Transverse colon (tissue), 4 donors: ENCODE data around the gene BCL11B. TPM values are rescaled to one million over a fixed set of nuclear protein-coding genes. Genes with fewer than 3 reads are reported as not detected.
A peak's percentile ranks its signal among the peaks of the same experiment; 100 is the strongest.

ENCODE experiments used
- DNase-seq: peaks from one replicate; pipeline ENCODE4 v3.0.0-alpha.2; 2019
- H3K27ac ChIP-seq, 4 donors: fragments of 200-600 bp; sonication (generic); 2 replicates each; pipeline ENCODE4 v1.5.1; 2016 to 2018; ENCODE audit warnings: inconsistent platforms in 4 of 4
- H3K27me3 ChIP-seq: fragments of 200-600 bp; sonication (generic); 2 replicates; pipeline ENCODE4 v1.5.1; 2017; ENCODE audit warnings: inconsistent platforms
- H3K36me3 ChIP-seq, 4 donors: fragments of 200-600 bp; sonication (generic); 2 replicates each; pipeline ENCODE4 v1.5.1; 2017 to 2019; ENCODE audit warnings: inconsistent platforms in 4 of 4
- H3K4me1 ChIP-seq, 4 donors: fragments of 200-600 bp; sonication (generic); 2 replicates each; pipeline ENCODE4 v1.5.1; 2017 to 2020; ENCODE audit warnings: inconsistent platforms in 4 of 4
- H3K4me3 ChIP-seq, 4 donors: fragments of 200-600 bp; sonication (generic); 1 replicate in 1 of 4; 2 replicates in 3 of 4; pipeline versions ENCODE4 v1.5.1 to v1.6.1; 2017 to 2019; ENCODE audit warnings: inconsistent platforms in 4 of 4
- H3K9me3 ChIP-seq, 2 donors: fragments of 200-600 bp; sonication (generic); 2 replicates each; pipeline ENCODE4 v1.5.1; 2017 to 2019; ENCODE audit warnings: inconsistent platforms in 2 of 2
- CTCF ChIP-seq, 5 experiments: fragments of 200-600 bp in 3 of 5; fragments of 450-650 bp in 2 of 5; sonication (generic) in 3 of 5; IDR thresholded peaks; 1 replicate in 2 of 5; 2 replicates in 3 of 5; pipeline ENCODE4 v1.5.1; 2016 to 2017; ENCODE audit warnings: antibody characterized with exemption in 5 of 5, inconsistent platforms in 3 of 5, mild to moderate bottlenecking in 2 of 5, moderate library complexity in 1 of 5
- EP300 ChIP-seq: sonication (generic); formaldehyde crosslinking; IDR thresholded peaks from one replicate; pipeline ENCODE4 v1.6.1; 2017; ENCODE audit warnings: antibody characterized with exemption, low read depth
- POLR2A ChIP-seq: fragments of 450-650 bp; IDR thresholded peaks from one replicate; pipeline ENCODE4 v1.6.1; 2016; ENCODE audit warnings: antibody characterized with exemption, mild to moderate bottlenecking, moderate library complexity
- POLR2AphosphoS5 ChIP-seq, 3 donors: sonication (generic); formaldehyde crosslinking; IDR thresholded peaks; one replicate each; pipeline ENCODE4 v1.6.1; 2016; ENCODE audit warnings: antibody characterized with exemption in 3 of 3
- WGBS, 2 donors: methylation state at CpG; one replicate each; pipeline ENCODE4 v1.1.5; 2018; ENCODE audit warnings: low coverage in 1 of 2; 5-methylcytosine and 5-hydroxymethylcytosine counted together
- in situ Hi-C, 4 donors: fragments of 200-750 bp; cut with MboI; loops; one replicate each; pipeline versions ENCODE4 v1.15.0 to v1.15.1; 2017; ENCODE audit warnings: low sequenced_read_pairs in 3 of 4, low pct_ligation_motif_present in 1 of 4, low pct_unique_long_range_greater_than_20kb in 1 of 4
- intact Hi-C: fragments of 100-400 bp; cut with DNase I; formaldehyde crosslinking; loops from one replicate; pipeline ENCODE4 v1.15.1; 2023; ENCODE audit warnings: low total_unique reads
- total RNA-seq, 4 donors: library from RNA; depleted of rRNA; stranded (reverse); fragments of >200 nt; gene quantifications; one replicate each; pipeline ENCODE4 v1.1.0, GENCODE V29; 2016

Gene BCL11B
- total RNA-seq, 4 donors from 2014 or later, result 0.37 to 4.8 (median 3.7) TPM

DNA sequence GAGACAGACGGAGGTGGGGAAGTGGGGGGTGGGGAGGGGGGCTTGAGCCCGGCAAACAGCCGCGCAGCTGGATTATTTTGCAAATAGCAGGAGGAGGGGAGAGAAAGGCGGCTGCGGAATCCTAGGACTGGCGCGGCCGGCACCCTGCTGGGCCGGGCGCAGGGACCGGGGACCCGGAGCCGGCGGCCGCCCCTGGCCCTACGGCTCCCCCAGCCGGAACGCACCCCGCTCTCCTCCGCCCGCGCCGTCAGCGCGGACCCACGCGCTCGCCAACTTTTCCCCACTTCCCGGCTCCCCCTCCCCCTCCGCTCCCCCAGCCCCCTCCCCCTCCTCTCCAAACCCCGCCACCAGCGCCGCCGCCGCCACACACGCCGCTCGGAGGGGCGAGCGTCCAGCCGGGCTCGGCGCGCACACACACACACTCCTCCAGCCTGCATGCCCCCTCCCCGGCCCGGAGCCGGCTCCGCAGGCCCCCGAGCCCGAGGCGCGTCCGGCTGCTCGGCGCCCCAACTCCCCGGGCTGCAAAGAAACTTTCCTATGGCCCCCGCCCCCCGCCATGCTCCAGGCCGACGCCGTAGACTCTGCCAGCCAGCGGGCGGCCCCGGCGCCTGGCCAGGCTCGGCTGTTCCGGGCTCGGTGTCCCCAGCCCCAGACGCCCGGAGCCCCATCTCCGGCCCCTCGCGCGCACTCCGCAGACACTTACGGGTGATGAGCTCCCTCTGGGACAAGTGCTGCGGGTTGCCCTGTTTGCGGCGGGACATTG lies 1.4 kb downstream of the BCL11B start:
- no peak for DNase-seq
- WGBS, 2 donors, result 1% methylated on average over 55 of the region's 80 CpGs; no CpG with 5 or more reads in 1 of the 2 donors
- Histone ChIP-seq H3K4me3 (peak overlapping the region; percentile 42 to 67 (median 57)), H3K4me1 (peaks cover 12 to 48% (median 43%) of the 10 kb centered on the region in 4 donors), H3K27ac (peak overlapping the region; percentile 62 to 87 (median 74)), H3K36me3 (no peaks in the 10 kb centered on the region), H3K27me3 (peaks cover 81% of the 10 kb centered on the region), H3K9me3 (no peaks in the 10 kb centered on the region)
- TF ChIP-seq CTCF (IDR thresholded peaks at IDR 0.05) (no peak), POLR2AphosphoS5 (IDR thresholded peaks at IDR 0.05) (no peak), POLR2A (no peak), EP300 (no peak)
- intact Hi-C loops, result no loop called here
- in situ Hi-C loops, result loop anchor here in 3 of 4 donors (25.0 kb wide), 3 partner anchors 1108 to 1283 kb away; no protein-coding TSS in a partner anchor

DNA sequence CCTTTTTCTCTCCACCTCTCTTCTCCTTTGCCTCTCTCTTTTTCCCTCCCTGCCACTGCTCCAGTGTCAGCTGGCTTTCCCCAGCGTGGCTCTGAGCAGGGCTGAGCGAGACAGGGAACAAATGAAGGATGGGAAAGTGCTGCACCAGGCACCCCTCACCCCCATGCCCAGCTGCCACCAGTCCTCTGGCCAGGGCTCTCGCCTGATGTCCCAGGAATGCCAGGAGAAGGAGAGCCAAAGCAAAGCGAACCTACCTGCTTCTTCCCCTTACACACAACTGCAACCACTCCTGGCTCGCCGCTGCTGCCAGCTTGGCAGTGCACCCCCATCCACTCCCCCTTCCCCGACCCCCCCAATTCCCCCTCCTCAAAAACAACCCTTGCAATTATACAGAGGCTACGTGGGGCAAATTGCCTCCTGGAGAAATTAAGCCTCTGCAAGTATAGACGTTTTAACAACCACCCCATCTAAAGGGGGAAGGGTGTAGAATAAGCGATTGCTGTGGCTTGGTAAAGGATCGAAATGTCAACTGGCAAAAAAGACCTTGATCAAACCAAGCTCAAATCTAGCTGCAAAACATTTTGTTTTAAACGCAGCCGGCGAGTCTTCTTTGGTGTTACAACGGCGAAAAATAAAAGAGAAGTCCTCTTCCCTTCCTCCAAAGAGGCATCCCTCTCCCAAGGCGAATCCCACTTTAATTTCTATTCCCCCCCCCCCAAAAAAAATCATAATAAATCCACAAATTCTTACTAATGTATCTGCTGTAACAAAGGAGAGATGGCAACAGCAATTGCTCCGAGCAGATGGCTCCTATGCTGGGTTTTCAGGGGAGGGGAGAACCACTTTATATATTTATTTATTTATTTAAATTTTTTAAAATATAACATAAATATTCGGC lies 2.9 kb downstream of the BCL11B start:
- Histone ChIP-seq H3K4me3 (peak overlapping the region in 3 of 4 donors; percentile 48 to 67 (median 66)), H3K9me3 (no peaks in the 10 kb centered on the region), H3K36me3 (no peaks in the 10 kb centered on the region), H3K27ac (peak overlapping the region; percentile 23 to 80 (median 52)), H3K27me3 (peaks cover 83% of the 10 kb centered on the region), H3K4me1 (peaks cover 12 to 45% (median 37%) of the 10 kb centered on the region in 4 donors)
- TF ChIP-seq POLR2AphosphoS5 (IDR thresholded peaks at IDR 0.05), result no peak
- no peak for TF ChIP-seq POLR2A
- no peak for TF ChIP-seq CTCF (IDR thresholded peaks at IDR 0.05)
- no peak for TF ChIP-seq EP300
- WGBS, 2 donors, result 26 to 35% methylated on average over 10 to 19 of the region's 19 CpGs
- in situ Hi-C loops, result loop anchor here in 3 of 4 donors (25.0 kb wide), 3 partner anchors 1107 to 1282 kb away; no protein-coding TSS in a partner anchor
- no peak for DNase-seq
- intact Hi-C loops, result no loop called here

DNA sequence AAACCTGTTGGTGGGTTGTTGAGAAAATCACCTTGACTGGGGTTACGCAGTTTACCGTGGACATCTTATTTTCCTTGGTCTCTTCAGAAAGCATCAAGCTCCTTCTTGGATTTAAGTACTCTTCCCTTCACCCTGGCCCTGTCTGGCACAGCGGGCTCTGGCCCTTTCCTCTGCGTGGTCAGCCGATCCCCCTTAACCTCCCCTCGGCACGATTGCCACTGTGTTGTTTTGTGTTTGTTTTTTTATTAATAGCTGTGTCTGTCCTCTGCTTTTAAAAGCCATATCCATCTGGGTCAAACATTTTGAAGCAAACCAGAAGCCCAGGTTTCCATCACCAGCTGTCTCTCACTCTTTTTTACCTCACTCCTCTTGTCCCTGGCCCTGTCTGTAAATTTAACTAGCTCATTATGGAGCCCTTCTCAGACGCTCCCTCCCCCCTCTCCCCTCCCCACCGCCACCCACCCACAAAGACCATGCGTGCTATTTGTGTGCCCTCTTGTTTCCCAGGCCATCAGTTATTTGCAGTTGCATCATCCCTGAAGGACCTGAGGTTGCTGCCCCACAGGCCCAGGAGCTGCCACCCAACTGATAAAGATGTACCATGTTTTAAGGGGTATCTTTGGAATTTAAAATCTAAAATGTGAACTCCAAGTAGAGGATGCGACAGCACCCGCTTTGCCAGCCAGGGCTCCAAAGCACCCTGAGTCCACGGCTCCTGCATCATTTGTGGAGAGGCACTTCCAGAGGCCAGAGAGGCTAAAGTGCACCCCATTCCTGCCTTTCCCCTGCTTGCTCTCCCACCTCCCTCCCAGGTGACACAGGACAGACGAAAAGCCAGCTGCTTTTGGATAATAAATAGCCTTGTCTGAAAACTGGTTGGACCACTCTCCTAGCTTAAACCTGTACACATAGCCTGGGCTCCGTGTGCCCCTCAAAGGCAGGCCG lies 3.9 kb downstream of the BCL11B start:
- DNase-seq, result no peak
- no peaks in the 10 kb centered on the region for H3K9me3 ChIP-seq
- intact Hi-C loops, result no loop called here
- H3K4me1 ChIP-seq, result peaks cover 10 to 35% (median 28%) of the 10 kb centered on the region in 4 donors
- in situ Hi-C loops, result loop anchor here in 3 of 4 donors (25.0 kb wide), 3 partner anchors 1106 to 1281 kb away; no protein-coding TSS in a partner anchor
- H3K4me3 ChIP-seq, result peak overlapping the region in 1 of 4 donors; percentile 66
- no peak for TF ChIP-seq POLR2AphosphoS5 (IDR thresholded peaks at IDR 0.05)
- no peak for TF ChIP-seq CTCF (IDR thresholded peaks at IDR 0.05)
- TF ChIP-seq POLR2A, result no peak
- TF ChIP-seq EP300, result no peak
- no peaks in the 10 kb centered on the region for H3K36me3 ChIP-seq
- H3K27me3 ChIP-seq, result peaks cover 78% of the 10 kb centered on the region
- H3K27ac ChIP-seq, result peak overlapping the region in 3 of 4 donors; percentile 20 to 30 (median 23)
- 48 to 50% methylated on average over 7 to 16 of the region's 16 CpGs for WGBS, 2 donors
